Activated CD4-positive, alpha-beta T cell treated with anti-CD3 and anti-CD28 coated beads, Interleukin-2, amount 50 U/mL, for 4 hours (primary cell): ENCODE data around the gene C5orf15.
"Not testable (repeated sequence)": the region's sequence is repeated elsewhere in the genome, so short reads cannot be mapped to it uniquely, and the experiment has no call there.

Source experiments
- DNase-seq, 2 experiments: peaks; one replicate each; pipeline ENCODE4 v3.0.0-alpha.2; 2020

Gene C5orf15

DNA sequence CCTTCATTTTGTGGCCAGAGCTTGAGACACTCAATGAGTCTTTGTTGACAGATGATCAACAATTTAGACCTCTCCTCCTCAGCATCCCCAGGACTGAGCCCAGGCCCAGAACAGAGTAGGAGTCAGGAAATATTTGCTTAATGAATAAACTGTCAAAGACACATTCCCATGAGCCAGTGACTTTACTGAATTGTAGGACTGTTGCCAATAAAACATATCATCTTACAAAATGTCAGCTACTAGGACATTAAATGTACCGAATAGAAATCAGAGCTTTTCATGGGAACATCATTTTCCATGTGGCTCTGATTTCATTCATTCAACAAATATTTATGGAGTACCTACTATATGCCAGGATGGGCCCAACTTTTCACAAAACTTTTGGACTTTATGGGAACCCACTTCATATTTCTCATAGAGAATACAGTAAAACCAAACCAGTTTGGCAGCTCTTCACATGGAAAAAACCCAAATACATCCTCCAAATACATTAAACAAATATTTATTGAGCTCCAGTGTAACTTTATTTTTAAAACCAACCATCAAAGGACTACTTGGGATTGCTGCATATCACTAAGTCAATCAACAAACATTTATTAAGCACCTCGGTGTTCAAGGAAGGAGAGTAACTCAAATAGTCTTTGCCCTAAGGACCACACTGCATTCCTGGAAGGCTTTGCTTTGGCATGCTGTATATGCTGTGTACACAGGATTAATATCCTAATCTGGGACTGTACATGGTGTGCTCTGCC is 24.9 kb upstream of the C5orf15 start:
- no peak for DNase-seq

DNA sequence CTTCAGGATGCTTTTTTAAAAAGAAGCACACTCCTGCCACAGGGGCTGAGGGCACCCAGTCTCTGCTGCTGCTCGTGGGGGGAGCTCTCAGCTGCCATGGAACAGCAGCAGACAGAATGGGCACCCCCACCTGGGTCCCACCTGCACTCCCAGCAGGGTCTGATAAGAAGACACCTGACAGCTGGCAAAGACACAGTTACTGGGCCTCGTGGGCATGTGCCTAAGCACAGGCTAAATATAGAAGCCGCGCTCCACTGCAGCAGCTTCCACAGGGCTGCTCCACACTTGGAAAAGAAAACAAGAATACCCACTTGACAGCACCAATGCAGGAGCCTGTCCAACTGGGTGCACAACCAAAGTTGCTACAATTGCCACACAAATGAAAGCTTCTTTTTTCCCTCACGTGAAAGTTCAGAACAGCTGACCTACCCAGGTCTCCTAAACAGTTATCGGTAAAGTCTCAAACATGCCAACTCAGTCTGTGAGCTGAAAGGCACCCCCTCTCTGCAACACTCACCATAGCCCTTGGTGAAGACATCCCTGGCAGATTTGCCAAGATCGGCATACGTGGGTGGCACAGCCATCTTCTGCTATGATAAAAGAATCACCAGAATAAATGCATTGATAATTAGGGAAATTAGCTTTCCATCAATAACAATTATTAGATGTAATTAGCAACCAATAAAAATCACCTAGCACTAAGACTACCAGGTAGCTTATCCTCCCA is 24.2 kb upstream of the C5orf15 start:
- no peak for DNase-seq

DNA sequence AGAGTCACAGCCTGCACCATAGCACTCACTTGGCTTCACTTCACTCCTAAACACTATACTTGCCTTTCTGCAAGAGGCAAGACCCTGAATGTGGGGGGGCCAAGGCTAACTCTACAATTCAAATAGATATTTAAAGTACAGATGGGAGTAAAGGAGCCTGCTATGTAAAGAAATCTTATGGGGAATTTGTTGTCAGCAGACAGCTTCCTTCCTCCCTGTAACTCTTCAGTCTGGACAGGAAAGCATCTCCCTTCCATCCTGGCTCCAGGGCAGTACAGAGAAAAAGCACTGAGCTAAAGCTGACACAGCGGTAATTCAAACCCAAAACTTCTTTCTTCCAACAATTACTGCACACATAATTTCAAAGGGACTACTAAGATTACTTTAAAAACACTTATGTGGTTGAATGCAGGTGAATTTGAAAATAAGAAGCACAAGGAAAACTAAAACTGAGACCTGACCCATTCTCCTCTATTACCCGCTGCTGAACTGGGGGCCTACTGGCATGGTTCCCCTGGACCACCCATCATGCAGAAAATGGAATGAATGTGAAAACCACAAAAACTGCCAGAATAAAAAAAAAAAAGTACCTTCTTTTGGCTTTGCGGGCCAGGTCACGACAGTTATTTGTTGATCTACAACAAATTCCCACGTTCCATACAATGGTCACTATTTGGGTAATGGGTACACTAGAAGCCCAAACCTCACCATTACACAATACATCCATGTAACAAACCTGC is 22.9 kb upstream of the C5orf15 start:
- DNase-seq, result no peak

DNA sequence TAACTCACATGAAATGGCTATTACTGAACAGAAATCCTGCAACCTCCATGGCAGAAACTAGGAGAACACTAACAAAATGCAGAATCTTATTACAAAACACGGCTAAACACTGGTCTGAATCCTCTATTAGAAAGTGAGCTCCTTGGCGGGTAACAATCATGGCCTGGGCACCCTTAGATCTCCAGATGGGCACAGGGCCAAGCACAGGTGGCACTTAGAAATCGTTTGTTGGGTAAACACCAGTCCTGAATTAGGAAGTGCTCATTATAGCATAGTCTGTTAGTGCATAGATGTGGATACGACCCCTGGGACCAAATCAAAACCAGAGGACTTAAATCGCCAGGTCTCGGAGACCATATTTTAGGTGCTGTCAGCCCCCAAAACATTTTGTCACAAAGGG is 22.0 kb upstream of the C5orf15 start:
- DNase-seq, result no peak

DNA sequence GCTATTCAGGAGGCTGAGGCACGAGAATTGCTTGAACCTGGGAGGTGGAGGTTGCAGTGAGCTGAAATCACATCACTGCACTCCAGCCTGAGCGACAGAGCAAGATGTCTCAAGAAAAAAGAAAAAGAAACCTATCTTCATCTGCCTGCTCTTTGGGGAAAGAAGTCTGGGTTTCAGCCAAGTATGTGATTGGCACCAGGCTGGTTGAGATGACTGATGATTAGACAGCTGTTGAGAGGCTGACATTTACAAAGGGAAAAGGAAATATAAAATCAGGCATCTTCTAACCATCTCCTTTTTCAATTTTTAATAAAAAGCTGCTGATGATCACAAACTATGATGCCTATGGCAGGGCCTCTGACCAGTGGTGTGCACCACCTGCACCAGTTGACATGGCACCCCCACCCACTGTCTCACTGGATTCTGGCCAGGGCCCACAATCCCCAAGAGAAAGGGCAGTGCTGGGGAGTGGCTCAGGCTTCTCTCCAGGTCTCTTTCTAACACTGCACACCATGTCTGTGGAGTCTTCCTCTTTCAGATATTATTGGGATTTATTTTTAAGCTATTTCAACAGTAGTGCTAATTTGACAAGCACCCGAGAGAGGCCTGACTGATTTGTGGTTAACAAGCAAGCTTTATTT is 17.2 kb upstream of the C5orf15 start:
- no peak for DNase-seq

DNA sequence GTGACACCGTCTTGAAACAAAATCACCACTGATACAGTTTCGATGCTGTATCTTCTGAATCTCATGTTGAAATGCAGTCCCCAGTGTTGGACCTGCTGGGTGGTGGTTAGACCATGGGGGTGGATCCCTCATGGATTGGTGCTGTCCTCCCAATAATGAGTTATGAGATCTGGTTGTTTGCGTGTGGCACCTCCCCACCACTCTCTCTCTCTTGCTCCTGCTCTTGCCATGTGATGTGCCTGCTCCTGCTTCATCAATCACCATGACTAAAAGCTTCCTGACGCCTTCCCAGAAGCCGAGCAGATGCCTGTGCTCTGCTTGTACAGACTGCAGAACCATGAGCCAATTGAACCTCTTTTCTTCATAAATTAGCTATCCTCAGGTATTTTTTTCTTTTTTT is 15.2 kb upstream of the C5orf15 start:
- DNase-seq, result no peak

DNA sequence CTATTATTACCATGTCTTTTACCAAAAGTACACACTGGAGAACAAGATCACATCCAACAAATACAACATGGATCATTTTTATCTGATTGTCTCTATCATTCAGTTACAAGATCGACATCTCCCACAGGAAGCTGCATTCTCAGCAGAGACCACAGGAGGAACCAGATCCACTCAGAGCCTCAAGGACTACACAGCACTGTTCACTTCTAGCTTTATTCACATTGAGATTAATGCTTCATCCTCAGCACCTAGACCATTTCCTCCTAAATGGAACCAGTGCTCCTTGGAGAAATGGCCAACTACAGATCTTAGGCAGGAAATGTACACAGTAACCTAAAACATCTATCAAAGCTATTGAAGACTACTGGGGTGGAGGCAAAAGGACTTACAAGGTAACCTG is 13.3 kb upstream of the C5orf15 start:
- DNase-seq, result no peak

DNA sequence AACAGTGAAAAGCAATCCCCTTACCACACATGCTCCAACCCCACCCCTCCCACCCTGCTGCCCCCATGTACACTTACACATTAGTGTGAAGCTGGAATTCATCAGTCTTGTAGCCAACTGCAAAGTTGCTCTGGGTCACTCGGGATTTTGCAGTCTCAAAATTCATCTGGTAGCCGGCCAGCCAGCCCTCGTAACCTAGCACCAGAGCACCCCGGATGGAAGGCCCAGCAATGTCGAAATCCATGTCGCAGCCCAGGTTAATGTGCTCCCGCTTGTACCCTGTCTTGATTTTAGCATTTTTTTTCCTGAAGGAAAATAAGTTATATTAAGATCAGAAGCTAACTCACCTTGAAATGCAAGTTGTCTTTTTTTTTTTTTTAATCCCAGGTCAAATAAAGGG is 12.2 kb upstream of the C5orf15 start:
- DNase-seq, result no peak

DNA sequence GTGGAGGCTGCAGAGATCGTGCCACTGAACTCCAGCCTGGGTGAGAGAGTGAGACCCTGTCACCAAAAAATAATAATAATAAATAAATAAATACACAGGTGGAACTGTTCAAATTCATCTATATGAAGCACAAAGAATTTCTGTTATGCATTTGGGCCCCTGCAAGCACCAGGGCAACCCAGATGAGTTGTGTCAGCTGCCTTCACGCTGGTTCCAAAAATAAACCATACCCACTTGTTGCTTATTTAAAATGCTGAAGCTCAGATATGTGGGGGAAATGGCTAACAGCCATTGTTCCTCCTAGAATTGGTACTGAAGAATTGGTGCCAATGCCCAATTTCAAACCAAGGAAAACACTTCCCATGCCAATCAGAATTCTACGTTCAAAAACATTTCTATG is 10.5 kb upstream of the C5orf15 start:
- DNase-seq, result no peak

DNA sequence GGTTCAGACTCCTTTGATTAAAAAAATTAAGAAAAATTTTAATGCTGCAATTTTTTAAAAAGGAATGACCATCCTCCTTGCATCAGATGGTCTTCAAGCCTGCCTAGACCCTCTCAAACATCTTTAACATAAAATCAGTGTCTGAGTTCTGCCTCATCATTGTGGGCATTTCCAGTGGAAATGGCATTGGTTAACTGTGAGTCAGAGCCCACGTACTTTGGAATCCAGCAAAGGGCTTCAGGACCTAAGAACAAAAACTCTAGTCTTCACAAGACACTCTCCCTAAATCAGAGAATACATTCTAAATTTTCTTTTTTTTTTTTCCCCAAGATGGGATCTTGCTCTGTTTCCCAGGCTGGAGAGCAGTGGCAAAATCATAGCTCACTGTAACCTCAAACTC is 9.4 kb upstream of the C5orf15 start:
- no peak for DNase-seq

DNA sequence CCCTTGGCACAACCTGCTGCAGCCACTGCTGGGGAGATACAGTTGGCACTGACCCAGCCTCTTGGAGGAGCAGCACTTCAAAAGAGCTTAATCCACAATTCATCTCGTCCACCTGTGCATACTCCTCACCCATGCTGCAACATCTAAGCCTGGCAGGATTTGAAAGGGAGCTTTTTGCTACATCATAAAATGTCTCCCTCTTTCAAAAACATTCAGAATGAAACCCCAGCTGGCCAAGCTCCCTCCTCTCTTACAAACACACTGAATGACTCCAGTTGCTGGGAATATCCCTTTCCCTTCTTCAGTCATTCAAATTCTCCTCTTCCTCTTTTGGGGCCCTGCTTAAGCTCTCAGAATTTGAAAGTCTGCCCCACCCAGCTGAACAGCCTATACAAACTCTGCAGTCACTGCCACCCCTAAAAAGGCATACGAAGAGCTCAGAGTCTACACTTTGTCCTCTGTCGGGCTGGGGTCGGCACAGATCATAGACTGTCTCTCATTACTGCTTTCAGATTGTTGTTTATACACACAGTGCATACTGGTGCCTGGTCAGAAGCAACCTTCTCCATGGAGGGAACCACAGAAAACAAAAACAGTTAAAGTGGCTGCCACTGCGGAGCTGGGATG is 8.8 kb upstream of the C5orf15 start:
- DNase-seq, result no peak

DNA sequence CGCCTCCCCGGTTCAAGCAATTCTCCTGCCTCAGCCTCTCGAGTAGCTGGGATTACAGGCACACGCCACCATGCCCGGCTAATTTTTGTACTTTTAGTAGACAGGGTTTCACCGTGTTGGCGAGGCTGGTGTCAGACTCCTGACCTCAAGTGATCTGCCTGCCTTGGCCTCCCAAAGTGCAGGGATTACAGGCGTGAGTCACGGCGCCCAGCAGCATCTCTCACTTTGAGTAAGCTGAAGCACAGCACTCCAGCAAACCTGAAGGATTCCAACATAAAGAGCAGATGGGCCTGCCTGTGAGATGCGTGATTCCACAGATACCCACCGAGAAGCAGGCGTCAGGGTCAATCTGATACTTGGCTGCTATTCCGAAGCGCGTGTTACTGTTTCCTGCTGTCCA is 7.1 kb upstream of the C5orf15 start:
- DNase-seq, result not testable (repeated sequence)

DNA sequence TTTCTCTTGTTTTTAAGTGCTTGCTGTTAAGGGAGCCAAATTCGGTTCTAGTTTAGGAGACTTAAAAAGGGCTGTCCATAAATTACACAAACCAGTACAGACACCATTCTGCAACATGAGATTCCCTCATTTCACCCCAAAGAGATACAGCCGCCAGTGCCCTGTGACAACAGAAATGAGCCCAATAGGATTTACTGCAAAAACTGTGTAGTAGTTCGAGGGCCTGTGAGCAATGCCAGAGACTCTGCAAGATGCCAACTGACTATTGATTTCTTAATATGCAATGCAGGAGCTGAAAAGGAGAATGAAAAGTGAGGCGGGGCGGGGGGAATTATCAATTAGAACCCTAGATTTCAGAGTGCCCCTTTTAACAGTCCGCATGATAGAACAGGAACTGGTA is 5.7 kb upstream of the C5orf15 start:
- no peak for DNase-seq

DNA sequence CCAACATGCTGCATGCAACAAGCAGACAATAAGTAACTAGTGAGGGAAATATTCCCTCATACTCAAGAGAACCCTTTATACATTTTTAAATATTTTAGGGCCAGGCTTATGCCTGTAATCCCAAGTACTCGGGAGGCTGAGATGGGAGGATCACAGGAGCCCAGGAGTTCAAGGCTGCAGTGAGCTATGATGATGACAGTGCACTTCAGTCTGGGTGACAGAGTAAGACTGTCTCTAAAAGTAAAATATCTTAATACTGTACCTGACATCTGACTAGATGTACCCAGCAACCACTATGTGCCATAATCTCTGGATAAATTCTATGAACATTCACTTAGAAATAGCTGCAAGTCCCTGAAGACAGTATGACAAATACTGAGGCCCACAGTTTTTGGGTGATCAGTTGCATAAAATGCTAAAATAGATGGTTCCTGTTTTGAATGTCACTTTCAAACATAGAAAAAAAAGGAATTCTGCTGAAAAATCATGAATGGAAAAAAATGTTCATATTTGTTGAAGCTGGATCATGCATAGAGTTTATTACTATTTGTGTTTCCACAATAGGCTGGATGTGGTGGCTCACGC is 2.0 kb upstream of the C5orf15 start:
- no peak for DNase-seq

DNA sequence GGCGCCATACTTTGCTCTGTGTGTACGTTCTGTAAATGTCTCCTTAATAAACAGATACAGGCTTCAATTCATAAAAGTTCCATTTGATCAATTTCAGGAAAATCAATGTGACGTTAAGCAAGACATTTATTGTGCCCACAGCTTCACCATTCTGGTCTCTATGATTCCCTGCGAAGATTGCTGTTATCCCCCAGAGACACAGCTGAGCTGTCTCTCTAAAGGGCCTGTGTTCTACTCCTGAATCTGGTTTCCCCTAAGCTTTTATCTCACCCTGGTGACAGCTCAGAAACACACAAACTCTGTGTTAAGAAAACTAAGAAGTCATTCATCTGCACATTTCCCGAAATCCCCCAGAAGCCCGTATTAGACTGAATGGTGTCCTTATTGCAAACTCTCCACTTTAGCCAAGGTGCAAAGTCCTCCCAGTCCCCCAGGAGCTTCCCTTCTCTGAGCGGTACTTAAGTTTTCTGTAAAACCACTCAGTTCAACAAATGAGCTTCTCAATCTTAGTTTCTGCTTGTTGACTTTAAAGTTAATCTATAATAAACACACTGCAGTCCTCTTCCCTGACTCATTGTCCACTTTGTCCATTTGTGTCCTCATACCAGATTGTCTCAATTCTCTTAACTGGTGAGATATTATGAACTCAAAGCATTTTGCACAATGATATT is 1.4 kb upstream of the C5orf15 start:
- DNase-seq, result no peak

DNA sequence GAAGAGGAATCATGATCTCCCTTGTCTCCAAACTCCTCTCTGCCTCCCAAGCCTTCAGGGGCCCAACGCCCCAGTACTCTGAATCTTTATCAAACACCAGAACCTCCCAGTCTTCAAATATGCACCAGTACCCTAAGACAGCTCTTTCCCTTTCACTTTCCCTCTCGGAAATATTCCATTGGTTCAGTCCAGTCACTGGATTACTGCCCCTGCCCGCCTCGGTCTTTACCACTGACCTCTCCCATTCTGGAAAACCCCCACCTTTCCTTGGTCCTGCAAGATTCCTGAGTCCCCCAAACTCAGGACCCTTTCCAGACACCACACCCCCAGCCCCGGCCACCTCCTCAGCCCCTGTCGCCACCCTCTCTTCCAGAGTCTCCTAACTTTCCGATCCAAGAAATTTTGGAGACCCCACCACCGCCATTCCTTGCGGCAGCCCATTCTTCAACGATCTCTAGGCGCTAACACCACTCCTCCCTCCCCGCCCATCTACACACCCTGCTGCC is 674 bp downstream of the C5orf15 start:
- DNase-seq, result no peak

DNA sequence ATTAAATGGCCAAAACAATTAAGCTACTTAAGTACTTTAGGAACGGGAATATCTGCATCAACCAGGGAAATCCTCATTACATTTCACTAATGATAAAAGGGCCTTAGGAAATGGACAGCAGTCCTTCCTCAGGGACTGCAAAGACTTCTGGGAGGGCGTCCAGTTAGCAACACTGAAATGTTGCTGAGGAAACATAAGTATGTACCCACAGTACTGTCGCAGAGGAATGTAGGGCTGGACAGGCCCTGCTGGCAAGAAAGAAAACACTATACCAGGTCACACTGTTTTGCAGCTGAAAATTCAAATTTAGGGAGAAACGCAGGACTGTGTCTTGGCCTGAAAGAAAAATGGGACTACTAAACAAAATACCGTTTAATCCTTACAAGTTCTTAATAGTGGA is 1.3 kb downstream of the C5orf15 start:
- no peak for DNase-seq

DNA sequence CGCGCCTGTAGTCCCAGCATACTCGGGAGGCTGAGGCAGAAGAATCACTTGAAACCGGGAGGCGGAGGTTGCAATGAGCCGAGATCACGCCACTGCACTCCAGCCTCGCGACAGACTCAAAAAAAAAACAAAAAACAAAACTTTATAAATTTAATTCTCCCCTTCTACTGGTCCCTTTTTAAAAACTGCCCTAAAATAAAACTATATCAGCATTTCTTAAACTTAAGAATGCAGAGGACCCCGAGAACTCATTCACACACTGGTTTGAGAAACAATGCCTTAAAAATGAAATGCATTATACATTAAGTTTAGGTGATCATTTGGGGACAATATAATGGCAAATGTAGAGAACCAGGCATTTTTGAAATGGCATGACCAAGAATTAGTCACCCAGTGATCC is 2.3 kb downstream of the C5orf15 start:
- no peak for DNase-seq

DNA sequence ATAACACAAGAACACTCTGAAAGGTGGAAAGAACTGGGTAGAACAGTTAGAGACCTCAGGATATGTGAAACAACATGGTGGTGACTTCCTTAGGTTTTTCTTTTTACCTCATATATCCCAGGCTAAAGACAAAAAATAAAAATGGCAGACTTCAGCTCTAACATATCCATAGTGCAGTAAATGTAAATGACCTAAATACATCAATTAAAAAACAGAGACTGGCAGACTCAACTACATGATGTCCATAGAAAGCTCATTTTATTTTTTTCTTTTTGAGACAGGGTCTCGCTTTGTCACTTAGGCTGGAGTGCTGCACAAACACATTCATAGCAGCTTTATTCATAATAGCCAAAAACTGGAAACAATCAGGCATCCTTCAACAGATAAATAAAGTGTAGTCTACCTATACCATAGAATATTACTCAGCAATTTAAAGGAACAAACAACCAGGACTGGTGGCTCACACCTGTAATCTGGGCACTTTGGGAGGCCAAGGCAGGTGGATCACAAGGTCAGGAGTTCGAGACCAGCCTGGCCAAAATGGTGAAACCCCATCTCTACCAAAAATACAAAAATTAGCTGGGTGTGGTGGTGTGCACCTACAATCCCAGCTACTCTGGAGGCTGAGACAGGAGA is 4.8 kb downstream of the C5orf15 start:
- DNase-seq, result no peak

DNA sequence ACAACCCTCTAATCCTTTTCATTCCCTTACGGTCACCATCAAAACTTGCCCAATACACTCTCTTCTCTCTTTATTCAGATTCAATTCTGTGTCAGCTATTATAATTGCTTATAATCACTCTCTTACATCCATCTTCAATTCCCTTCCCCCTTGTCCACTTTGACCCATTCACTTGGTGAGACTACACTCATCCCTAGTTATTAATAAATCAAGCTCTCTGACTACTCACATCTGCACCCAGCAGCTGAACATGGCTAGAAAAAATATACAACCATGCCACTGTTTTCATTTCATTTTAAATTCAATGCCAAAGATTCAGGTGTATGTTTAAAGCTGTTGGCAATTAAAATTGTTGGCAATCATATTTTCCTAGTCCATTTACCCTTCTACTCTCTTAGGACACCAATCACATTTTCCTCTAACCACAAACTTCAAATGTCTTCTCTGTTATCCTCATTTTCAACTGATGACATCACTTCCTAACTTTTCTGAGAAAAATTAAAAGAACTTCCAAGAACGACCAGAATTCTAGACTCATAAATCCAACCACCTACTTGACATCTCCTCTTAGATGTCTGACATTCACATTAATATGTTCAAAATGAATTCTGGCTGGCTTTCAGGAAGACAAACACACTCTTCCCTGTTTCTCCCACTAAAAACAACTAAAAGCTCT is 5.5 kb downstream of the C5orf15 start:
- no peak for DNase-seq

DNA sequence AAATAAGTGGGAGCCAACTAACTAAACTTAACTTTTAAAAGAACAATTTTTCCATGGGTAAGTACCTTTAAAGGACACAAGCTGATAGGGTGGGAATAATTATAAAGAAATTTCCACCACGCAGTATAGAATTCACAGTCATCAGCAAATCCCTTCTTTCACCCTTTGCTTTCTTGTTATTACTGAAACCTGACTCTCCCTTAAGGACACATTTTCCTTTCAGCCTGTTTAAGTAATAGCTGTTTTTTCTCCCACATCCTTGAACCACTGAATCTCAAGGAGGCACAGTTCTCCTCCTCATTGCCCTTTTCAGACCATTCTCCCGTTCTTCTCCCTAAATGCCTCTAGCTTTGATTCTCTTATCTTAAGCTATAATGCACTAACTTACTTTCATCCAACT is 6.3 kb downstream of the C5orf15 start:
- no peak for DNase-seq
